H1 (cell line): ENCODE data around the gene ARHGAP26.

Experiments
- CTCF ChIP-seq, 3 experiments: IDR thresholded peaks; 1 replicate in 2 of 3; 2 replicates in 1 of 3; pipeline versions ENCODE4 v1.5.1 to v1.6.1; 2011; ENCODE audit warnings: low read length in 3 of 3, mild to moderate bottlenecking in 3 of 3, inconsistent platforms in 2 of 3, low read depth in 1 of 3, moderate library complexity in 1 of 3; ENCODE audit not compliant: insufficient read depth in 1 of 3; ENCODE audit errors: control extremely low read depth in 1 of 3
- EZH2 ChIP-seq: fragments of 200-600 bp; sonication (generic); IDR thresholded peaks from 2 replicates; pipeline ENCODE4 v1.7.1; 2012; ENCODE audit warnings: low read depth, mild to moderate bottlenecking, moderate library complexity, low read length, inconsistent platforms; ENCODE audit not compliant: severe bottlenecking
- GABPA ChIP-seq: IDR thresholded peaks from 2 replicates; pipeline ENCODE4 v1.6.1; 2011; ENCODE audit warnings: mild to moderate bottlenecking, low read length, moderate library complexity, borderline replicate concordance; ENCODE audit not compliant: insufficient read depth
- POLR2AphosphoS5 ChIP-seq: IDR thresholded peaks from 2 replicates; pipeline ENCODE4 v1.6.1; 2011; ENCODE audit warnings: low read depth, low read length
- SIN3A ChIP-seq, 2 experiments: IDR thresholded peaks in 1 of 2; conservative IDR thresholded peaks in 1 of 2; 2 replicates each; pipeline ENCODE4 v1.6.1; 2011 to 2012; ENCODE audit warnings: low read length in 2 of 2, improper control_type of control experiment in 1 of 2, low read depth in 1 of 2, mild to moderate bottlenecking in 1 of 2
- TAF1 ChIP-seq: IDR thresholded peaks from 2 replicates; pipeline ENCODE4 v1.6.1; 2011; ENCODE audit warnings: mild to moderate bottlenecking, low read depth, low read length

- no peak for TF ChIP-seq CTCF (IDR thresholded peaks at IDR 0.05; ENCODE audit: control extremely low read depth in 1 of 3, insufficient read depth in 1 of 3, low read depth in 1 of 3, low read length in 3 of 3)
- TF ChIP-seq POLR2AphosphoS5: no peak
- no peak for TF ChIP-seq EZH2
- TF ChIP-seq GABPA: no peak
- no peak for TF ChIP-seq SIN3A (conservative IDR thresholded peaks at IDR 0.05 in 1 of 2, IDR thresholded peaks at IDR 0.05 in 1 of 2; ENCODE audit: low read depth in 1 of 2, low read length in 2 of 2)
- no peak for TF ChIP-seq TAF1
These were observed 88.9 kb downstream of the ARHGAP26 start for GRCh38 chr5:142859037-142859436.
